Activated CD8-positive, alpha-beta memory T cell treated with anti-CD3 and anti-CD28 coated beads, Interleukin-2, amount 50 U/mL, for 48 hours (primary cell): ENCODE measurements around the gene SNRNP200.
"Not testable (repeated sequence)": the region's sequence is repeated elsewhere in the genome, so short reads cannot be mapped to it uniquely, and the experiment has no call there.

Experiments used
- DNase-seq: peaks from one replicate; pipeline ENCODE4 v3.0.0-alpha.2; 2020

Gene SNRNP200

GRCh38 chr2:96273763-96274162, 31.6 kb downstream of the SNRNP200 start:
- DNase-seq, result no peak

DNA sequence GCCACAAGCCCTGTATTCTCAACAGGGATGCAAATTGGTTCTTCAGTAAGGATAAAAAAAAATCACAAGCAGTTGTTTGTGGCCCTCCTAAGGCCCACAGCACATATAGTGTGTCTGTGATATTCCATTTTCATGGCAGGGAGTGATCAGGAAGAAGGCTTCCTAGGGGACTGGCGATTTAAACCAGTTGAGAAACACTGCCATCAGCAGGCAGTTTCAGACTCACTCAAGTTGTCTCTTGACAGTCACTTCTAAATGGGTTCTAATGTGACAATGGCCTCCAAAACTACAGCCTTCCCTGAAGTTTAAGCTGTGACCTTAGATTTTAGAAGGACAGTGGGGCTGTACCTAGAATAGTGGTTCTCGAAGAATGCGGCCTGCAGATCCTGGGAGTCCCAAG, 33.4 kb downstream of the SNRNP200 start:
- no peak for DNase-seq

DNA sequence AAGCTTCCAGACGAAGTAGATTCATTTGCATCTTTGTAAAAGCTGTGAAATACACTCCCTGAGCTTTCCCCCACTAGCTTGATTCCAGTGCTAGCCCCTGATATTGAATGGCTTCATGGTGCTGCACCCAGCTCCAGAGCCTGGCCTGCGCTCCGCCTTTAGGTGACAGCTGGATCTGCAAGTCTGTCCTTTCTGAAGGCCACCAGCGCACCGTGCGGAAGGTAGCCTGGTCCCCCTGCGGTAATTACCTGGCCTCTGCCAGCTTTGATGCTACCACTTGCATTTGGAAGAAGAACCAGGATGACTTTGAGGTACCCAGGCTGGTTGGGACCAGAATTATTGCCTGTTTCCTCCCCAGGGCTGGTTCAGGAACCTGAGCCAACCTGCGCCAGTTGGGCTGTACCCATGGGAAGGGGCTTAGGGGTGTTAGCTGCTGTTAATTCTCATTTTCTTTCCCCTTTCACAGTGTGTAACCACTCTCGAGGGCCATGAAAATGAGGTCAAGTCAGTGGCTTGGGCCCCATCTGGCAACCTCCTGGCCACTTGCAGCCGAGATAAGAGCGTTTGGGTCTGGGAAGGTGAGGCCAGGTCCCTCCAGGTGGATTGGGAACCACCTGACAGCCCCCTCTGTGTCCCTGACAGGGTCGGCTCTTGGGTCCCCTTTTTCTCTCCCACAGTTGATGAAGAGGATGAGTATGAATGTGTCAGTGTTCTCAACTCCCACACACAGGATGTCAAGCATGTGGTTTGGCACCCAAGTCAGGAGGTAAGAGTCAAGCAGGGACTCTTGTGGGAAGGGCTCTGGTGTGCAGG, 38.0 kb downstream of the SNRNP200 start:
- peak; percentile 78 for DNase-seq

DNA sequence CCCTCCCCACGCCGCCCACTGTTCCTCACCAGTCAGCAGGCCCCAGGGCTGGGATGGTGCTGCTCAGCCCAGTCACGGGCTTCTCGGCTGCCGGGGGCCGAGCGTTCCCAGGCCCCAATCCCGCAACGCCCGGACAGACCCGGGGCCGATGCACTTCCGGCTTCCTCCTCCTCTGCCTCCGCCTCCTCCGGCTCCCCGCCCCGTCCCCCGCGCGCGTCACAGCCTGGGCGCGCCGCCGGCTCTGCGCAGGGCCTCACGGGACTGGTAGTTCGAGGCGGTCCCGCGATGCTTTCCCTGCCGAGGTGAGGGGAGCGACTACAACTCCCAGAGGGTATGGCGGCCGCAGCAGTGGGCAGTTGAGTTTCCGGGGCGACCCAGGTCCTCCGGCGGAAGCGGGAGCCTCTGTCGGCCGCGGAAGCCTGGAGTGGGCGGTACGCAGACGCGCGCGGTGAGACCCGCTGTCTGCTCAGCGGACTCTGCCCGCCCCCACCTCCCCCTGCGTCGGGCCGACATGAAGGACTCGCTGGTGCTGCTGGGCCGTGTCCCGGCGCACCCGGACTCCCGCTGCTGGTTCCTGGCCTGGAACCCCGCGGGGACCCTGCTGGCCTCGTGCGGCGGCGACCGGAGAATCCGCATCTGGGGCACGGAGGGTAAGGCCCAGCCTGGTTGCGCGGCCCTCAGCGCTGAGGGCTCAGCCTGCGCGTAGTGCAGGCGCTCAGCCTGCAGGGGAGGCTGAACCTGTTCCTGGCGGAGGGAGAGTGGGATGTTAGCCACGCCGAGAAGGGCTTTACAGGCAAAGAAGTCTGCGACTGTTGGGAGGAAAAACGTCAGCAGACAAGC, 39.3 kb downstream of the SNRNP200 start, which contains the start of the genes CIAO1 and TMEM127:
Gene CIAO1 (plus strand): TSS at position 386 of the 840 bp plus-strand sequence. CDS start 126 bp downstream, at position 512.
Gene TMEM127 (minus strand): TSS at position 158 of the 840 bp plus-strand sequence. CDS start 616 bp downstream, outside the sequence.
- peak; percentile 99 for DNase-seq

- DNase-seq, result peak; percentile 74
These were observed 40.0 kb downstream of the SNRNP200 start for GRCh38 chr2:96265349-96265839.

DNA sequence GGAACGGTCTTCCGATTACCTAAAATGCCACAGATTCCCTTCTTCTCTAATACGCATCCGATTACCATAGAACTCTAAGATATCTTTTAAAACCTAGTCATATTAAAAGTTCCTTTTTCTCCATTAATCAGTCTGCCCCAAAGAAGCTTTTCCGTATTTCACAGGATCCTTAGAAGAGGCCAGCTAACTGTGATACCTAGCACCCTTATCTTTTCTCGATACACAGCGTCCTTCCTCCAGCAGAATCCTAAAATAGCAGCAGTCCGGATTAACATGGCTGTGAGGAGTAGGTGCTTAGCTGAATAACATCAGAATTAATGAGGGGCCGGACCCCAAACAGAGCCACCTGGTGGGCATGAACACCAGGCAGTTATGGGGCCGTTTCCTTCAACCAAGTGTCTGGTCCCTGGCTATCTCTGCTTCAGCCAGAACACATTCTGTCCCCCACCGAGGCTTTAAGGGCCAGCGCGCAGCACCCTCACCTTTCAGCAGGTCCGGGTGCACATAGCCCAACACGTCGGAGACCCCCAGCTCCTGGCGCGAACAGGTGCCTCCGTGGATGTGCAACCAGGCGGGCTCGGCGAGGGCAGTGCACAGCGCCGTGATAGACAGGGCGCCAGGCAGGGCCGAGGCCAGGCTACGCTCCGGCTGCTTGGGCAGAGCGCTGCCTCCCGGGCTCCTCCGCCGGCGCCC, 40.5 kb downstream of the SNRNP200 start:
- DNase-seq, result no peak

GRCh38 chr2:96264086-96264485, 41.3 kb downstream of the SNRNP200 start:
- no peak for DNase-seq

- DNase-seq, result no peak
These were observed 43.0 kb downstream of the SNRNP200 start for GRCh38 chr2:96262306-96262705.

- DNase-seq, result no peak
These were observed 43.9 kb downstream of the SNRNP200 start for GRCh38 chr2:96261328-96262003.

DNA sequence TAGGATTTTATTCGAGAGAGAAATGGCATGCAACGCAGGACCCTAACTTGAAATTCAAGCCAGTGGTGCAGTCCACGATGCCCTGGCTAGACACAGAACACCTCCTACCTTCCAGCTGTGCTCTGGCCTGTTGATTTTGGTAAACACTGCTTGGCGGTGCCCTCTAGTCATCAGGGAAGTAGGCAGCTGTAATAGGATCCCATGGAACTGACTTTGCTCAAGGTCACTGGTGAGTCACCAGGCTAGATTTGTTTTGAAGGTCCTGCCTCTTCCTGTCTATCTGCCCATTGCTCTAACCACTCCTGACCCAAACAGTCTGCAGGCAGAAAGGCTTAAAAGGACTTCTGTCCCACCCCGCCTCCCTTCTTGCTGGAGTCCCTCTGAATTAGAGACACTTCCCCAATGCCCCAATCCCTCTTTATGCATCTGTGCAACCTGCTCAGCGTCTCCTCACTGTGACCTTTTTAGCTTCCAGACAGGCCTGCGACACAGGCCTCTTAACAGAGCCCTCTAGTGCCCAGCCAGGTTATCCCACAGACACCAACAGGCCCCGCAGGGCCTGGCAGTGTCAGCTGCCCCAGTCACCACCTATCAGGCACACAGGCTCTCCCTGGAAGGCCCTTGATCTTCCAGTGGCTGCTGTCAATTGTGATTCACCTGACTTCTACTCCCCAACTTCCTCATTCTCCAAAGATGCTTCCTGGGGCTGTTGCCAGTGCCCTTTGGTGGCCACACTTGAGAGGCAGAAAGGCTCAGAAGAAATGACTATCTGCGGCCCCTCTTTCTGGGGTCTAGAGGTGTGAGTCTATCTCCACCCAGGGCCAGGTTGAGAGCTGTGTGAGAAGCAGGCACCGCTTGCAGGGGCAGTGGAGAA, 44.7 kb downstream of the SNRNP200 start:
- DNase-seq, result no peak

- DNase-seq, result no peak
These were observed 45.8 kb downstream of the SNRNP200 start for GRCh38 chr2:96259497-96259921.

DNA sequence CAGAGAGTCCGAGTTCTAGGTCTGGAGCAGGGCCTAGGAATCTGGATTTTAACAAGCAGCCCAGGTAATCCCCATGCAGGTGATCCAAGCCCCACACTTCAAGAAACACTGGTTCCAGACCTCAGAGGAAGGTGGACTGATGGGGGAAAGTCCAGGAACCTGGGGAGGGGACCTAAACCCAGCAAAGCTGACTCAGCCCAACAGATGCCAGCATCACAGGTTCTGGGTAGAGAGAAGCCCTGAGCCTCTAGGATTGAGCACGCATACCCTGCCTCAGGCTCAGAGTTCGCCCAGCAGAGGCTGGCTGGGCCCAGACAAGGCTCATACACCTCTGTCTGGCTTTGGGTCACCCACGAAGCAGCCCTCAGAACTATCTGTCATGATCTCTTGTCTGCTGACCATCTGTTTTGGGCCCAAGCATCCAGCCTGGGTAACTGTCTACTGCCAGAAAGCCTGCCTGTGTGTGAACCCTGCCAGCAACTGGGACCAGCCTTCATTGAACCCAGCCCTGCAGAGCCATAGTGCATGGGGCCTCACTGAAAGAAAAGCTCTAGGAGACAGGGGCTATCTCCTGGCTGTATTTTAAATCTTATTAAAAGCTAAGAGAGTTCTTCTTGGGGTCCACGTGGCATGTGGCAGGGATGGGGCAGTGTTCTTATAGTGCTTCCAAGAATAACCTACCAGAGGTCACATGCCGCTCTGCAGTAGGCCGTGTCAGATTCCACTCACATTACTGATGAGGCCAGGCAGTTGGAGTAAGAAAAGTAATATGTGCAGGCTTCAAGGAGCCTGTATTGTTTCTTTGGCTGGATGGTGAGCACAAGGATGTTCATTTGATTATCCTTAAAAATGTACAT, 47.0 kb downstream of the SNRNP200 start:
- DNase-seq, result no peak

GRCh38 chr2:96257744-96258143, 47.6 kb downstream of the SNRNP200 start:
- not testable (repeated sequence) for DNase-seq

DNA sequence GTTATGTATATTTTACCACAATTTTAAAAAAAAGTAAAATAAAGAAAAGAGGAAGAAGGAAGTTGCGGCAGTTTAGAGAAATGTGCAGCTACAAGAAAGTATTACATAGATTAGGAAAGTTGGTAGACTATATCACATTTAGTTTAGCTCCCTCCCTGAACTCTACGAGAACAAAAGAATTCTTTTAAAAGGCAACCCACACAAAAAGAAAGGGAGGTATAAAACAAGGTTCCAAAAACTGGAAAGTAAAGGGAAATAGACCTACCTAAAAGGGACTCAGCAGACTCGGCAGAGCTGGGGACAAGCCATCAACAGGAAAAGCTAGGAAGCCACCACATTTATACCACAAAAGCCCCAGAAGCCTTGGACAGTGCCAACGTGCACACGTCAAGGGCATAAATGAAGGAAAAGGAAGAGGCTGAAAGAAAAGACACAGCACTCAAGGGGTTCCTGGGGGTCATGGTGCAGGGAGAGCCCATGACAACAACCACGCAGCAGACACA, 48.7 kb downstream of the SNRNP200 start:
- no peak for DNase-seq

- no peak for DNase-seq
These were observed 50.8 kb downstream of the SNRNP200 start for GRCh38 chr2:96254571-96254970.

DNA sequence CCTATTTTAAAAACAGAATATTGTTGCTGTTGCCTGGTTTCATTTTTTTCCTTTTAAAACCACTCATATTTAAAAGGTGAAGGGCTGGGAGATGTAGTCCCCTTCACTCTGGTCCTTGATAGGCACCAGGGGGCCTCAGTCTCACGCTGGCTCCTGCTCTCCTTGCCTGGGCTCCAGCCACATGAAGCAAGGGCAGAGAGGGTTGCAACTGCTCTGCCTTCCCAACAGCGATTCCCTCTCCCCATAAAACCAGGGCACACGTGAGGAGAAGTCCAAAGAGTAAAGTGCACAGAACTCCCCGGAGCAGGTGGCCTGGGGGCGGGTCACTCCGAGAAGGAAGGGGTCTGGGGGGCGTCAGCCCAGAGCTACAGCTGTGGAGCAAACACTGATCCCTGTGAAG, 52.3 kb downstream of the SNRNP200 start:
- DNase-seq, result no peak

DNA sequence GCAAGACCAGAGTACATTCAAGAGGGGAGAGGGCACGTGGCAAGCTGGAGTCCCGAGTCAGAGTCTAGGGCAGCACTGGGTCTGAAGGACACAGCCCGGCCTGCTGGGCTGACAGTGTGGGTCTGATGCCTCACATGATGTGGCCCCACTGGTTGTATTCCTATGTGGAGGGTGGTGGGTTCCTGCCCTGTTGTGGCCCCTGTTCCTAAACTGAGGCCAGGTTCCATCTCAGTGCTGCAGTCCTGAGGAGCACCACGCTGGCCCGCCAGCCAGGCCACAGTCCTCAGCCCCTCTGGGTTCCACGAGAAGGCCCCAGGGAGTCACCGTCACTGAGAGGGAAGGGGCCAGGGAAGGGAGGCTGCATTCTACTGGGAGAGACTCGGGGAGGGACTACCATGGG, 52.8 kb downstream of the SNRNP200 start:
- DNase-seq, result no peak

- no peak for DNase-seq
These were observed 53.5 kb downstream of the SNRNP200 start for GRCh38 chr2:96251721-96252292.

DNA sequence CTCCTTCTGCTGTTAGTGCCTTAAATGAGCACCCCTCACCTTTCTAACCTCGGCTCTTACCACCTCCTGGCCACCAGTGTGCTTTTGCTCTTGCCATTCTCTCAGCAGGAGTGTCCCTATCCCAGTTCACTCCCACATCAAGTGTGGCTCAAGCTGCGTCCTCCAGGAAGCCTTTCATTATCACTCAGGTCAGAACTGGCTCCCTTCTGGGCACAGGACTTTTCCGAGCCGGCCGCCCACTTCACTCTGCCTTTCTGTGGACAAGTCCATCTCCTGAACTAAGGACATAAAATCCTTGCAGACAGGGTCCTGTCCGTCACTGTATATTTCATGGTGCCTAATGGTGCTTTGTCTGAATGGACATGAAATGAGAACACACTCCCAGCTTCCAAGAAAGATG, 55.2 kb downstream of the SNRNP200 start:
- DNase-seq, result no peak

DNA sequence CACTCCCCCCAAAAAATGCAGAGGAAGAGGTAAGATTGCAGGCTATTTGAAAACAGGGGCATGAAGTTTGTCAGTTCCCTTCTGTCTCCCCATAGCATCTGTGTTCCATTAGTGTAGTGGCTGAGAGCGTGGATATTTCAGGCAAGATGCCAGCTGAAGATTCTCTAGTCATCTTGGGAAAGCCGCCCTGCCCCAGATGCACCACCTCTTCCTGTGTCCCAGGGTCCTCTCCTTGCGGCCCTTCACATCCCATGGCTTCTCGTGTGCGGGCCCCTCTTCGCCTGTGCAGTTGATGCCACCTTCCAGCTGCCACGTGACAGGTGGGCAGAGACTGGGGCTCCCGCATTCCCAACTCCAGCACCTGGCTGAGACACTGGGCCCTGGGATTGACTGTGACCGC, 55.7 kb downstream of the SNRNP200 start:
- DNase-seq, result no peak
